Endodermal cell (in vitro differentiated cells): ENCODE data around the gene CORIN. TPM values are rescaled to one million over a fixed set of nuclear protein-coding genes. Genes with fewer than 3 reads are reported as not detected.

Experiments used
- DNase-seq: peaks from one replicate; pipeline ENCODE4 v3.0.0-alpha.2; 2017
- H3K27ac ChIP-seq: 2 replicates; pipeline ENCODE4 v1.5.1; 2013; ENCODE audit warnings: mild to moderate bottlenecking, low read depth, low read length, moderate library complexity
- H3K27me3 ChIP-seq: 2 replicates; pipeline ENCODE4 v1.6.1; 2013; ENCODE audit warnings: mild to moderate bottlenecking, low read length, moderate library complexity; ENCODE audit not compliant: insufficient read depth, control insufficient read depth, poor library complexity, severe bottlenecking
- H3K36me3 ChIP-seq: 2 replicates; pipeline ENCODE4 v1.7.0; 2013; ENCODE audit warnings: mild to moderate bottlenecking, low read length, moderate library complexity; ENCODE audit not compliant: control insufficient read depth, insufficient read depth
- H3K4me1 ChIP-seq: one replicate; pipeline ENCODE4 v1.7.0; 2013; ENCODE audit warnings: low read length; ENCODE audit not compliant: control insufficient read depth, insufficient read depth
- H3K4me3 ChIP-seq: 2 replicates; pipeline ENCODE4 v1.5.1; 2013; ENCODE audit warnings: mild to moderate bottlenecking, low read length, moderate library complexity
- H3K9ac ChIP-seq: 2 replicates; pipeline ENCODE4 v1.6.1; 2013; ENCODE audit warnings: mild to moderate bottlenecking, low read length, moderate library complexity; ENCODE audit not compliant: poor library complexity, severe bottlenecking; ENCODE audit errors: extremely low read depth
- H3K9me3 ChIP-seq: 2 replicates; pipeline ENCODE4 v1.6.1; 2013; ENCODE audit warnings: mild to moderate bottlenecking, low read length, moderate library complexity; ENCODE audit not compliant: control insufficient read depth
- H3K27ac Mint-ChIP-seq: 2 replicates; pipeline ENCODE4 v1.8.0; 2020; ENCODE audit warnings: mixed read lengths
- H3K27me3 Mint-ChIP-seq: 2 replicates; pipeline ENCODE4 v1.8.0; 2021; ENCODE audit warnings: mild to moderate bottlenecking, mixed read lengths; ENCODE audit not compliant: insufficient read depth
- H3K36me3 Mint-ChIP-seq: 2 replicates; pipeline ENCODE4 v1.8.0; 2020; ENCODE audit warnings: low read depth, mixed read lengths
- H3K4me1 Mint-ChIP-seq: 2 replicates; pipeline ENCODE4 v1.8.0; 2020; ENCODE audit warnings: mixed read lengths
- H3K4me3 Mint-ChIP-seq: 2 replicates; pipeline ENCODE4 v1.8.0; 2020; ENCODE audit warnings: mild to moderate bottlenecking, moderate library complexity, mixed read lengths
- H3K9me3 Mint-ChIP-seq: 2 replicates; pipeline ENCODE4 v1.8.0; 2020; ENCODE audit warnings: mild to moderate bottlenecking, mixed read lengths
- CTCF ChIP-seq: fragments of 200-600 bp; sonication (generic); conservative IDR thresholded peaks from 2 replicates; pipeline ENCODE4 v1.5.0; 2021; ENCODE audit warnings: antibody characterized with exemption, mild to moderate bottlenecking
- WGBS, 2 experiments: methylation state at CpG; one replicate each; pipeline versions ENCODE4 v1.1.5 to v1.1.7; 2013; ENCODE audit warnings: missing lambda C conversion rate in 2 of 2, mixed read lengths in 1 of 2; ENCODE audit not compliant: insufficient coverage in 1 of 2, insufficient read length in 1 of 2; 5-methylcytosine and 5-hydroxymethylcytosine counted together
- total RNA-seq, 2 donors: library from RNA; stranded (reverse); fragmentation: NEBNext Ultra II Directional in 1 of 2; extraction: Animal tissue kit (Norgen Biotek cat#: 25700) in 1 of 2; gene quantifications; 2 replicates in 1 of 2; 3 replicates in 1 of 2; pipeline ENCODE4 v1.2.1, GENCODE V29; 2021

CORIN gene
- total RNA-seq, 2 donors from 2014 or later = 0.53 TPM; not detected in 1

- Mint-ChIP-seq H3K9me3 (peaks cover 6% of the 10 kb centered on the region), H3K4me1 (no peaks in the 10 kb centered on the region), H3K36me3 (no peaks in the 10 kb centered on the region), H3K4me3 (no peak overlapping the region), H3K27ac (no peak overlapping the region), H3K27me3 (no peaks in the 10 kb centered on the region)
- TF ChIP-seq CTCF = no peak
- H3K4me1 ChIP-seq = no peaks in the 10 kb centered on the region
- H3K27ac ChIP-seq = no peak overlapping the region
- peaks cover 5% of the 10 kb centered on the region for H3K9me3 ChIP-seq
- no peaks in the 10 kb centered on the region for H3K36me3 ChIP-seq
- no peak overlapping the region for H3K9ac ChIP-seq
- 89 to 94% methylated on average over 2 of the region's 2 CpGs for WGBS, 2 experiments
- DNase-seq = no peak
- H3K27me3 ChIP-seq = no peaks in the 10 kb centered on the region
- no peak overlapping the region for H3K4me3 ChIP-seq
These were observed 93.0 kb downstream of the CORIN start for GRCh38 chr4:47744843-47745382.

GRCh38 chr4:47744253-47744652, 93.6 kb downstream of the CORIN start:
- Histone ChIP-seq H3K4me1 (no peaks in the 10 kb centered on the region), H3K9ac (no peak overlapping the region), H3K4me3 (no peak overlapping the region), H3K9me3 (peaks cover 9% of the 10 kb centered on the region), H3K36me3 (no peaks in the 10 kb centered on the region), H3K27ac (no peak overlapping the region), H3K27me3 (no peaks in the 10 kb centered on the region)
- H3K9me3 Mint-ChIP-seq = peaks cover 9% of the 10 kb centered on the region
- no peaks in the 10 kb centered on the region for H3K4me1 Mint-ChIP-seq
- WGBS, 2 experiments = 81 to 92% methylated on average over 2 of the region's 2 CpGs
- no peaks in the 10 kb centered on the region for H3K27me3 Mint-ChIP-seq
- TF ChIP-seq CTCF = no peak
- no peak overlapping the region for H3K4me3 Mint-ChIP-seq
- no peak for DNase-seq
- no peaks in the 10 kb centered on the region for H3K36me3 Mint-ChIP-seq
- no peak overlapping the region for H3K27ac Mint-ChIP-seq

- Histone ChIP-seq H3K4me1 (peaks cover 5% of the 10 kb centered on the region), H3K27ac (no peak overlapping the region), H3K9ac (no peak overlapping the region), H3K36me3 (no peaks in the 10 kb centered on the region), H3K27me3 (no peaks in the 10 kb centered on the region), H3K4me3 (no peak overlapping the region), H3K9me3 (peaks cover 14% of the 10 kb centered on the region)
- Mint-ChIP-seq H3K4me1 (peaks cover 9% of the 10 kb centered on the region), H3K4me3 (no peak overlapping the region), H3K27ac (no peak overlapping the region), H3K27me3 (no peaks in the 10 kb centered on the region), H3K9me3 (peaks cover 14% of the 10 kb centered on the region), H3K36me3 (no peaks in the 10 kb centered on the region)
- no peak for DNase-seq
- TF ChIP-seq CTCF = no peak
These were observed 96.7 kb downstream of the CORIN start for GRCh38 chr4:47741200-47741599.
